CD4-positive, alpha-beta T cell treated with Interleukin-2 at 100 ng/mL for 4 hours (primary cell): ENCODE data around the gene SNU13.
"Not testable (repeated sequence)": the region's sequence is repeated elsewhere in the genome, so short reads cannot be mapped to it uniquely, and the experiment has no call there.

ENCODE experiments used
- DNase-seq: peaks from one replicate; pipeline ENCODE4 v3.0.0-alpha.2; 2020; ENCODE audit warnings: low spot score

The SNU13 gene

GRCh38 chr22:41681616-41682015 lies 7.1 kb downstream of the SNU13 start:
- no peak for DNase-seq

GRCh38 chr22:41676134-41676533 lies 12.5 kb downstream of the SNU13 start:
- no peak for DNase-seq

GRCh38 chr22:41674846-41675340 lies 13.8 kb downstream of the SNU13 start:
- no peak for DNase-seq

GRCh38 chr22:41672780-41673509 lies 15.7 kb downstream of the SNU13 start:
- no peak for DNase-seq

GRCh38 chr22:41672096-41672495 lies 16.6 kb downstream of the SNU13 start:
- DNase-seq, result not testable (repeated sequence)

- DNase-seq, result no peak
Observed at GRCh38 chr22:41668971-41669911, 19.4 kb downstream of the SNU13 start.

- no peak for DNase-seq
Observed at GRCh38 chr22:41664951-41665350, 23.7 kb downstream of the SNU13 start.

GRCh38 chr22:41664490-41664889 lies 24.2 kb downstream of the SNU13 start:
- DNase-seq, result no peak

GRCh38 chr22:41663594-41663993 lies 25.1 kb downstream of the SNU13 start:
- not testable (repeated sequence) for DNase-seq

GRCh38 chr22:41661713-41662112 lies 27.0 kb downstream of the SNU13 start:
- no peak for DNase-seq

GRCh38 chr22:41661088-41661487 lies 27.6 kb downstream of the SNU13 start:
- DNase-seq, result no peak

- DNase-seq, result no peak
Observed at GRCh38 chr22:41660416-41660815, 28.3 kb downstream of the SNU13 start.

- no peak for DNase-seq
Observed at GRCh38 chr22:41659941-41660340, 28.7 kb downstream of the SNU13 start.

GRCh38 chr22:41658869-41659268 lies 29.8 kb downstream of the SNU13 start:
- no peak for DNase-seq

DNA sequence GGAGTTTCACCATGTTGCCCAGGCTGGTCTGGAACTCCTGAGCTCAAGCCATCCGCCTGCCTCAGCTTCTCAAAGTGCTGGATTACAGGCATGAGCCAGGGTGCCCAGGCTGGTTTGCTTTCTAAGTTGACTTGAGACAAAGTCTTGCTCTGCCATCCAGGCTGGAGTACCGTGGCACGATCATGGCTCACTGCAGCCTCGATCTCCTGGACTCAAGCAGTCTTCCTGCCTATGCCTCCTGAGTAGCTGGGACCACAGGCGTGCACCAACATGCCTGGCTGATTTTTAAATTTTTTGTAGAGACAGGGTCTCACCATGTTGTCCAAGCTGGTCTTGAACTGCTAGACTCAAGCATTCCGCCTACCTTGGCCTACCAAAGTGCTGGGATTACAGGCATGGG lies 31.0 kb downstream of the SNU13 start:
- DNase-seq, result no peak

DNA sequence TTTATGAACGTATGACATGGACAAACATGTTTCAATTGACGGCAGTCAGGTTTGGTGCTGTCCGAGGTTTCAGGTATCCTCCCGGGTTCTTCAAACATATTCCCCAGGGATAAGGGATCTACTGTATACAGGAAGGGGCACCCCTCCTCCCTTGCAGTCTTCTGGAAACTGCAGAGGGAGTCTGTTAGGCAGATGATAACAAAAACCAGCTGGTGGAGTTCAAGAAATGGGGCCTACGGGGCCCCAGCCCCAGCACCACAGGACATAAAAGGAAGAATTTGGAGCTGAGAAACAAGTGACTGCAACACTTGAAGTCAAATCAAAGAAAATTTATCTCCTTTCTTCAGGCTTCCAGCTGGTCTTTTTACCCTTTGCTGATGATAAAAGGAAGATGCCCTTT lies 32.1 kb downstream of the SNU13 start:
- no peak for DNase-seq

GRCh38 chr22:41654322-41654721 lies 34.3 kb downstream of the SNU13 start:
- DNase-seq, result no peak

DNA sequence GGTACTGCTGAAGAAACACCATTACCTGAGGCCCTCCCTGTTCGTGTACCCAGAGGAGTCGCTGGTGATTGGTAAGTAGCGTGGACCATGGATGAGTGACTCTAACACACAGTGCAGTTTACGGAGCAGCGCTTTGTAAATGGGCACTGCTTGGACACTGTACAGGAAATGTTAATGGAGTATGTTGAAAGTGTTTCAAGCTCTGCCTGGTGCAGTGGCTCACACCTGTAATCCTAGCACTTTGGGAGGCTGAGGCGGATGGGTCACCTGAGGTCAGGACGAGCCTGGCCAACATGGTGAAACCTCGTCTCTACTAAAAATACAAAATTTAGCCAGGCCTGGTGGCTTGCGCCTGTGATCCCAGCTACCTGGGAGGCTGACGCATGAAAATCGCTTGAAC lies 37.8 kb downstream of the SNU13 start:
- DNase-seq, result no peak

GRCh38 chr22:41650229-41650628 lies 38.4 kb downstream of the SNU13 start:
- no peak for DNase-seq

DNA sequence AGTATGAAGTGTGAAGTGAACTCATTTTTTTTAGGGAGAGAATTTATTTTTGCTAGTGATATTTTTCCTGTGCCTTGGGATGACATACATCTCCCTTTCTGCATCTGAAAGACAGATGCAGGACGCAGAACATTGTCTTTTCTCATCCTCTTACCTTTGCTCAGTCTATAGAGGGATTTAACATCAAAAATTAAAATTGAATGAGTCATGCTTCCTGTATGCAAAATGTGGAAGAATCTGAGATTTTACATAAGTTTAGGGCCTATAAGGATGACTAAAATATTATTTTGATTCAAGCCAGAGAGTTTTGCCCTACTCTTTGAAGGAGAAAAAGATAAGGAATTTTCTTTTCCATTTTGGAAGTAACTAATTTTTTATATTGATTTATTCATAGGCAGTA lies 40.2 kb downstream of the SNU13 start:
- no peak for DNase-seq

GRCh38 chr22:41647771-41648170 lies 40.9 kb downstream of the SNU13 start:
- no peak for DNase-seq

GRCh38 chr22:41642331-41643110 lies 46.1 kb downstream of the SNU13 start:
- no peak for DNase-seq
